Liver (tissue), 3 donors: Measurements from ENCODE around the gene RNU2-1.

Experiments used
- CTCF ChIP-seq: fragments of 150-350 bp; IDR thresholded peaks from 2 replicates; pipeline ENCODE4 v1.5.1; 2017; ENCODE audit warnings: improper control_type of control experiment, low read depth, low read length; ENCODE audit not compliant: missing input control
- EGR1 ChIP-seq, 2 donors: IDR thresholded peaks; 2 replicates each; pipeline ENCODE4 v1.6.1; 2016 to 2018; ENCODE audit warnings: antibody characterized with exemption in 2 of 2, low read depth in 2 of 2
- FOXA1 ChIP-seq: IDR thresholded peaks from 2 replicates; pipeline ENCODE4 v1.6.1; 2016; ENCODE audit warnings: antibody characterized with exemption
- GABPA ChIP-seq, 2 donors: IDR thresholded peaks in 1 of 2; conservative IDR thresholded peaks in 1 of 2; 2 replicates each; pipeline ENCODE4 v1.6.1; 2016; ENCODE audit warnings: antibody characterized with exemption in 2 of 2, mild to moderate bottlenecking in 1 of 2, moderate library complexity in 1 of 2
- JUND ChIP-seq, 2 donors: IDR thresholded peaks; 2 replicates each; pipeline ENCODE4 v1.6.1; 2016; ENCODE audit warnings: antibody characterized with exemption in 2 of 2
- RAD21 ChIP-seq, 2 donors: IDR thresholded peaks; 2 replicates each; pipeline ENCODE4 v1.6.1; 2016; ENCODE audit warnings: antibody characterized with exemption in 2 of 2, mild to moderate bottlenecking in 2 of 2
- RXRA ChIP-seq, 2 donors: IDR thresholded peaks; 2 replicates each; pipeline ENCODE4 v1.6.1; 2017 to 2018; ENCODE audit warnings: antibody characterized with exemption in 2 of 2, mild to moderate bottlenecking in 1 of 2
- SP1 ChIP-seq: IDR thresholded peaks from 2 replicates; pipeline ENCODE4 v1.6.1; 2018; ENCODE audit warnings: antibody characterized with exemption, mild to moderate bottlenecking
- TAF1 ChIP-seq: conservative IDR thresholded peaks from 2 replicates; pipeline ENCODE4 v1.6.1; 2016; ENCODE audit warnings: antibody characterized with exemption, mild to moderate bottlenecking
- YY1 ChIP-seq: IDR thresholded peaks from 2 replicates; pipeline ENCODE4 v1.6.1; 2016; ENCODE audit warnings: antibody characterized with exemption, mild to moderate bottlenecking
- TF ChIP-seq, protein P1 (sequence below): IDR thresholded peaks from 2 replicates; pipeline ENCODE4 v1.6.1; 2016; ENCODE audit warnings: antibody characterized with exemption
- TF ChIP-seq, protein P2 (sequence below): IDR thresholded peaks from 2 replicates; pipeline ENCODE4 v1.6.1; 2016; ENCODE audit warnings: antibody characterized with exemption
- donor health status: healthy.
- donor health status: healthy.

GRCh38 chr17:43211123-43211479 is 22.7 kb downstream of the RNU2-1 start:
- TF ChIP-seq, protein P1, sequence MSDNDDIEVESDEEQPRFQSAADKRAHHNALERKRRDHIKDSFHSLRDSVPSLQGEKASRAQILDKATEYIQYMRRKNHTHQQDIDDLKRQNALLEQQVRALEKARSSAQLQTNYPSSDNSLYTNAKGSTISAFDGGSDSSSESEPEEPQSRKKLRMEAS: no peak
- no peak for TF ChIP-seq TAF1
- TF ChIP-seq CTCF: no peak
- TF ChIP-seq FOXA1: no peak
- TF ChIP-seq JUND (IDR thresholded peaks at IDR 0.05): no peak
- no peak for TF ChIP-seq SP1
- no peak for TF ChIP-seq RXRA (IDR thresholded peaks at IDR 0.05)
- no peak for TF ChIP-seq RAD21 (IDR thresholded peaks at IDR 0.05)
- no peak for TF ChIP-seq YY1
- TF ChIP-seq EGR1 (IDR thresholded peaks at IDR 0.05; ENCODE audit: low read depth in 2 of 2): no peak
- TF ChIP-seq, protein P2, sequence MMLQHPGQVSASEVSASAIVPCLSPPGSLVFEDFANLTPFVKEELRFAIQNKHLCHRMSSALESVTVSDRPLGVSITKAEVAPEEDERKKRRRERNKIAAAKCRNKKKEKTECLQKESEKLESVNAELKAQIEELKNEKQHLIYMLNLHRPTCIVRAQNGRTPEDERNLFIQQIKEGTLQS: no peak
- no peak for TF ChIP-seq GABPA (IDR thresholded peaks at IDR 0.05 in 1 of 2, conservative IDR thresholded peaks at IDR 0.05 in 1 of 2)
